Smooth muscle cell (in vitro differentiated cells): ENCODE data around the gene MSN. TPM values are rescaled to one million over a fixed set of nuclear protein-coding genes. Genes with fewer than 3 reads are reported as not detected.

Experiments
- DNase-seq: peaks from one replicate; lab custom pipeline; 2025; ENCODE audit not compliant: unreplicated experiment; lab: John Stamatoyannopoulos, UW
- H2AFZ ChIP-seq: fragments of 200-600 bp; sonication (generic); 2 replicates; pipeline ENCODE4 v1.6.0; 2016; ENCODE audit warnings: antibody characterized with exemption, low read depth, mild to moderate bottlenecking
- H3F3A ChIP-seq: fragments of 200-600 bp; sonication (generic); 2 replicates; pipeline ENCODE4 v1.6.0; 2017; ENCODE audit warnings: antibody characterized with exemption, low read depth
- H3K27ac ChIP-seq: fragments of 200-600 bp; sonication (generic); 2 replicates; pipeline ENCODE4 v1.5.1; 2016; ENCODE audit warnings: low read depth, mild to moderate bottlenecking
- H3K27me3 ChIP-seq: fragments of 200-600 bp; sonication (generic); 2 replicates; pipeline ENCODE4 v1.6.1; 2016; ENCODE audit warnings: low read depth, mild to moderate bottlenecking
- H3K36me3 ChIP-seq: fragments of 200-600 bp; sonication (generic); 2 replicates; pipeline ENCODE4 v1.5.1; 2016; ENCODE audit warnings: low read depth
- H3K4me1 ChIP-seq: fragments of 200-600 bp; sonication (generic); 2 replicates; pipeline ENCODE4 v1.5.1; 2016; ENCODE audit warnings: low read depth
- H3K4me2 ChIP-seq: fragments of 200-600 bp; sonication (generic); 2 replicates; pipeline ENCODE4 v1.6.0; 2016; ENCODE audit warnings: mild to moderate bottlenecking
- H3K4me3 ChIP-seq: fragments of 200-600 bp; sonication (generic); 2 replicates; pipeline ENCODE4 v1.5.1; 2016; ENCODE audit warnings: mild to moderate bottlenecking
- H3K79me2 ChIP-seq: fragments of 200-600 bp; sonication (generic); 2 replicates; pipeline ENCODE4 v1.6.0; 2016; ENCODE audit warnings: low read depth, mild to moderate bottlenecking
- H3K9ac ChIP-seq: fragments of 200-600 bp; sonication (generic); 2 replicates; pipeline ENCODE4 v1.6.0; 2016; ENCODE audit warnings: low read depth
- H3K9me3 ChIP-seq: fragments of 200-600 bp; sonication (generic); replicated peaks from 2 replicates; pipeline ENCODE4 v1.5.1; 2016; ENCODE audit warnings: low read depth
- H4K20me1 ChIP-seq: fragments of 200-600 bp; sonication (generic); 2 replicates; pipeline ENCODE4 v1.6.0; 2016; ENCODE audit warnings: low read depth
- WGBS: methylation state at CpG from one replicate; pipeline ENCODE4 v1.1.7; 2016; ENCODE audit warnings: low lambda C conversion rate; 5-methylcytosine and 5-hydroxymethylcytosine counted together
- polyA plus RNA-seq: library from polyadenylated mRNA; unstranded; fragments of >200 nt; fragmentation: Nextera tagmentation; extraction: Ambion mirVana; gene quantifications from 2 replicates; pipeline ENCODE4 v1.2.1, GENCODE V29; 2016
- total RNA-seq: library from RNA; depleted of rRNA; stranded (reverse); fragments of >200 nt; gene quantifications from 2 replicates; pipeline ENCODE4 v1.2.3, GENCODE V29; 2014
- TF ChIP-seq, protein P1 (sequence below): fragments of 200-600 bp; sonication (generic); IDR thresholded peaks from 2 replicates; pipeline ENCODE4 v1.5.1; 2017; ENCODE audit warnings: borderline replicate concordance, mild to moderate bottlenecking, antibody characterized with exemption; ENCODE audit not compliant: insufficient read depth, poor library complexity, severe bottlenecking

The MSN gene
- total and polyA plus RNA-seq, 2 experiments from 2014 or later: 355 to 416 TPM

DNA sequence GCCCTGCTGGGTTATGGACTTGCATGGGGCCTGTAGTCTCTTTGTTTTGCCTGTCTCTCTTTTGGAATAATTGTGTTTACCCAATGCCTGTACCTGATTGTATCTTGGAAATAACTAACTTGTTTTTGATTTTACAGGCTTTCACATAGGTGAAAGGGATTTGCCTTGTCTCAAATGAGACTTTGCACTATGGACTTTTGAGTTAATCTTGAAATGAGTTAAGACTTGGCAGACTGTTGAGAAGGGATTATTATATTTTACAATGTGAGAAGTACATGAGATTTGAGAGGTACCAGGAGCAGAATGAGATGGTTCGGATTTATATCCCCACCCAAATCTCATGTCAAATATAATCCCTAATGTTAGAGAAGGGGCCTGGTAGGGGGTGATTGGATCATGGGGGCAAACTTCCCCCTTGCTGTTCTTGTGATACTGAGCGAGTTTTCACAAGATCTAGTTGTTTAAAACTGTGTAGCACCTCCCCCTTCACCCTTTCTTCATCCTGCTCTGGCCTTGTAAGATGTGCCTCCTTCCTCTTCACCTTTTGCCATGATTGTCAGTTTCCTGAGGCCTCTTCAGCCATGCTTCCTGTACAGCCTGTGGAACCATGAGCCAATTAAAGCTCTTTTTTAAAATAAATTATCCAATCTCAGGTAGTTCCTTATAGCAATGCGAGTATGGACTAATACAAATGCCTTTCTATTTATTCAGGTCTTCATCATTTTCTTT, 102.3 kb downstream of the MSN start:
- DNase-seq: no peak
- TF ChIP-seq, protein P1, sequence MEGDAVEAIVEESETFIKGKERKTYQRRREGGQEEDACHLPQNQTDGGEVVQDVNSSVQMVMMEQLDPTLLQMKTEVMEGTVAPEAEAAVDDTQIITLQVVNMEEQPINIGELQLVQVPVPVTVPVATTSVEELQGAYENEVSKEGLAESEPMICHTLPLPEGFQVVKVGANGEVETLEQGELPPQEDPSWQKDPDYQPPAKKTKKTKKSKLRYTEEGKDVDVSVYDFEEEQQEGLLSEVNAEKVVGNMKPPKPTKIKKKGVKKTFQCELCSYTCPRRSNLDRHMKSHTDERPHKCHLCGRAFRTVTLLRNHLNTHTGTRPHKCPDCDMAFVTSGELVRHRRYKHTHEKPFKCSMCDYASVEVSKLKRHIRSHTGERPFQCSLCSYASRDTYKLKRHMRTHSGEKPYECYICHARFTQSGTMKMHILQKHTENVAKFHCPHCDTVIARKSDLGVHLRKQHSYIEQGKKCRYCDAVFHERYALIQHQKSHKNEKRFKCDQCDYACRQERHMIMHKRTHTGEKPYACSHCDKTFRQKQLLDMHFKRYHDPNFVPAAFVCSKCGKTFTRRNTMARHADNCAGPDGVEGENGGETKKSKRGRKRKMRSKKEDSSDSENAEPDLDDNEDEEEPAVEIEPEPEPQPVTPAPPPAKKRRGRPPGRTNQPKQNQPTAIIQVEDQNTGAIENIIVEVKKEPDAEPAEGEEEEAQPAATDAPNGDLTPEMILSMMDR: no peak
- H3K79me2 ChIP-seq: no peaks in the 10 kb centered on the region
- H3K36me3 ChIP-seq: no peaks in the 10 kb centered on the region
- no peaks in the 10 kb centered on the region for H3K4me1 ChIP-seq
- no peak overlapping the region for H3K27ac ChIP-seq
- no peaks in the 10 kb centered on the region for H3K9me3 ChIP-seq
- no peaks in the 10 kb centered on the region for H3K27me3 ChIP-seq
- H3K9ac ChIP-seq: no peak overlapping the region
- 63% methylated on average over 3 of the region's 3 CpGs for WGBS
- no peak overlapping the region for H3K4me2 ChIP-seq
- no peak overlapping the region for H3K4me3 ChIP-seq
- no peaks in the 10 kb centered on the region for H4K20me1 ChIP-seq
- H3F3A ChIP-seq: no peaks in the 10 kb centered on the region
- no peak overlapping the region for H2AFZ ChIP-seq

DNA sequence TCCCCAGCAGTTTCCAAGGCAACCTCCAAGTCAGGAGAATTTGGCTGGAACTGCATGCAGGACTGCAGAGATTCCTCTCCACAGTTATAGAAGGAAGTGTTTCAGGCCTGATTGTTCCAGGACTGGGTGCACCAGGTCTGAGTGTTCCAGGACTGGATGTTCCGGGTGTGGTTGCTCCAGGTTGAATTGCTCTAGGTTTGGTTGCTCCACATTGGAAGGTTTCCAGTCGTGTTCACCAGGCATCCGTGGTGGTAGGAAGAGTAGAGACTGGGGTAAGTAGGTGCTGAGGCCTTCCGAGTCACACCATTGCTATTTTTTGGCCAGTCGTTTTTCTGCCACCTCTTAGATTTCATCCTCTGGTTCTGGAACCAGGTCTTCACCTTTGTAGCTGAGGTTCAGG, 105.4 kb downstream of the MSN start:
- Histone ChIP-seq H3F3A (no peaks in the 10 kb centered on the region), H3K4me1 (no peaks in the 10 kb centered on the region), H4K20me1 (no peaks in the 10 kb centered on the region), H3K9ac (no peak overlapping the region), H3K9me3 (no peaks in the 10 kb centered on the region), H3K27ac (no peak overlapping the region), H2AFZ (no peak overlapping the region), H3K4me2 (no peak overlapping the region), H3K4me3 (no peak overlapping the region), H3K79me2 (no peaks in the 10 kb centered on the region), H3K27me3 (no peaks in the 10 kb centered on the region), H3K36me3 (no peaks in the 10 kb centered on the region)
- WGBS: 64% methylated on average over 5 of the region's 5 CpGs
- TF ChIP-seq, protein P1: no peak
- DNase-seq: no peak

DNA sequence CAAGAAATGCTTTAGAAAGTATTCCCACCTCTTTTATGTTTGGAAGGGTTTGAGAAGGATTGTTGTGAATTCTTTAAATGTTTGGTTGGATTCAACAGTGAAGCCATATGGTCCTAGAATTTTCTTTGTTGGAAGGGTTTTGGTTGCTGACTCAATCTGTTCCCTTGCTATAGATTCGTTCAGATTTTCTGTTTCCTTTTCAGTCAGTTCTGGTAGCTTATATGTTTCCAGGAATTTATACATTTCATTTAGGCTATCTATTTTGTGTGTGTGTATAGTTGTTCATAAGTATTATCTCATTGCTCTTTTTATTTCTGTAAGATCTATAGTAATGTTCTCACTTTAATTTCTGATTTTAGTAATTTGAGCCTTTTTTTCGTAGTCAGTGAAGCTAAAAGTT, 114.4 kb downstream of the MSN start:
- H3K36me3 ChIP-seq: no peaks in the 10 kb centered on the region
- no peak overlapping the region for H2AFZ ChIP-seq
- no peaks in the 10 kb centered on the region for H3K9me3 ChIP-seq
- H3K27me3 ChIP-seq: no peaks in the 10 kb centered on the region
- H3K79me2 ChIP-seq: no peaks in the 10 kb centered on the region
- TF ChIP-seq, protein P1: no peak
- H3F3A ChIP-seq: no peaks in the 10 kb centered on the region
- H3K9ac ChIP-seq: no peak overlapping the region
- H4K20me1 ChIP-seq: no peaks in the 10 kb centered on the region
- DNase-seq: no peak
- WGBS: 72% methylated on average over 2 of the region's 2 CpGs
- no peak overlapping the region for H3K27ac ChIP-seq
- no peak overlapping the region for H3K4me3 ChIP-seq
- H3K4me1 ChIP-seq: no peaks in the 10 kb centered on the region
- H3K4me2 ChIP-seq: no peak overlapping the region

DNA sequence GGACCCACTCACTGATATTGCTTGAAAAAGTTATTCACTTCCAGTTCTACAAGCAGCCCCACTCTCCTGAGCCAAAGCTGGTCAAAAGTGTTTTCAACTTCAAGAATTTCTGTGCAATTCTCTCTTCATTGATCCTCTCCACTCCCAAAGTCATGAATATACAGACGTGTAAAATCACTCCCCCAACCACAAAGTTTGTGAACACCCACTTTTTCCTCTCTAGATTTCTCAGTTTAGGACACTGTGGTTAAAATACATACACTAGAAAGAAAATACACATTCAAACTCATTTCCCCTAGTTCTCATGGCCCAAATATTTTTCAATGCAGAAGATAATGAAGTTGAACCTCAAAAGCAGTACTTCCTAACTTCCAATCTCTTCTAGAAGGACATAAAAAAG, 116.3 kb downstream of the MSN start:
- H3K4me3 ChIP-seq: no peak overlapping the region
- H3K27ac ChIP-seq: no peak overlapping the region
- WGBS: 31% methylated on average over 1 of the region's 1 CpG
- no peaks in the 10 kb centered on the region for H3K9me3 ChIP-seq
- no peaks in the 10 kb centered on the region for H4K20me1 ChIP-seq
- H3K27me3 ChIP-seq: no peaks in the 10 kb centered on the region
- no peak for DNase-seq
- H3K4me2 ChIP-seq: no peak overlapping the region
- no peak overlapping the region for H3K9ac ChIP-seq
- no peaks in the 10 kb centered on the region for H3K79me2 ChIP-seq
- H3K36me3 ChIP-seq: no peaks in the 10 kb centered on the region
- H2AFZ ChIP-seq: no peak overlapping the region
- no peaks in the 10 kb centered on the region for H3F3A ChIP-seq
- TF ChIP-seq, protein P1: no peak
- no peaks in the 10 kb centered on the region for H3K4me1 ChIP-seq
